Ovary (tissue), 3 donors: ENCODE results near the gene MVP.

Experiments
- POLR2A ChIP-seq: fragments of 450-650 bp; IDR thresholded peaks from one replicate; pipeline ENCODE4 v1.6.1; 2017; ENCODE audit warnings: antibody characterized with exemption, mild to moderate bottlenecking, moderate library complexity
- TF ChIP-seq, protein P1 (sequence below), 3 donors: fragments of 450-650 bp in 2 of 3; fragments of 200-600 bp in 1 of 3; IDR thresholded peaks; one replicate each; pipeline versions ENCODE4 v1.5.1 to v1.8.0; 2016 to 2022; ENCODE audit warnings: antibody characterized with exemption in 3 of 3, mild to moderate bottlenecking in 1 of 3
- donor health status: DM: no; HTN: no; CAD: no.

DNA sequence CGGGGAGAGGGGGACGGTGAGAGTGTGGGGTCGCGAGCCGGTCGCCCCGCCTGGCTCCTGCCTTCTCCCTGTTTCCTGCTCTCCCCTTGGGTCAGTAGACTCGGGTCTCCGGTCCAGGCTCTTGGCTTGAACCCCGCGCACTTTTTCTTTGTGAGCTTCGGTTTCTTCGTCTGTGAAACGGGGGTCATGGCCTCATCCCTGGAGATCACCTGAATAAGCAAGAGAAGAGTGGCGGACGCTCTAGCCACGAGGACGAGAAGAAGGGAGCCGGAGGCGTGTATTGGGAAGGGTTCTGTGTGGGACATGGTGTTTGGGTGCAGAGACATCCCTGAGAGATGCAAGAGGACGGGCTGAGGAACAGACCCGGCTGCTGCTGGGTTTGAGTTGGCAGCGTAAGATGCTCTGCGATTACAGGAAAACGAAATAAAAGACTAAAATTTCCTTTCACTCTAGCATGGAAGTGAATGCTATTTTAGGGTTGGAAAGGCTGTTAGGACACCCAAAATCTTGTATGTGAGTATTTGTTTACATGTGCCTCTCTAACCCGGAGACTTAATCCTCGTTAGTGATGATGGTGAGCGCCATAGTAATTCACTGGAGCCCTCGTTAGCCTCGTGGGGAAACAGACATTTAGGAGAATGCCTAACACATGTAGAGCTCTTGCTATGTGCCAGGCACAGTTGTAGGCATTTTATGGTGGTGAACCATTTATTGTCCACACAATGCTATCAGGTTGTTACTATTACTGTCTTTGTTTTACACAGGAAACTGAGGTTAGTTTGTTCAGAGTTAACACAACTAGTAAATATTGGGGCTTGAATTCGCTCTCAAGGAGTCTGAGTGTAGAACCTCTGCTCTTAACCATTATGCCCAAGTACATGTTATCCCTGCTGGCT is 29.1 kb upstream of the MVP start:
- TF ChIP-seq, protein P1, sequence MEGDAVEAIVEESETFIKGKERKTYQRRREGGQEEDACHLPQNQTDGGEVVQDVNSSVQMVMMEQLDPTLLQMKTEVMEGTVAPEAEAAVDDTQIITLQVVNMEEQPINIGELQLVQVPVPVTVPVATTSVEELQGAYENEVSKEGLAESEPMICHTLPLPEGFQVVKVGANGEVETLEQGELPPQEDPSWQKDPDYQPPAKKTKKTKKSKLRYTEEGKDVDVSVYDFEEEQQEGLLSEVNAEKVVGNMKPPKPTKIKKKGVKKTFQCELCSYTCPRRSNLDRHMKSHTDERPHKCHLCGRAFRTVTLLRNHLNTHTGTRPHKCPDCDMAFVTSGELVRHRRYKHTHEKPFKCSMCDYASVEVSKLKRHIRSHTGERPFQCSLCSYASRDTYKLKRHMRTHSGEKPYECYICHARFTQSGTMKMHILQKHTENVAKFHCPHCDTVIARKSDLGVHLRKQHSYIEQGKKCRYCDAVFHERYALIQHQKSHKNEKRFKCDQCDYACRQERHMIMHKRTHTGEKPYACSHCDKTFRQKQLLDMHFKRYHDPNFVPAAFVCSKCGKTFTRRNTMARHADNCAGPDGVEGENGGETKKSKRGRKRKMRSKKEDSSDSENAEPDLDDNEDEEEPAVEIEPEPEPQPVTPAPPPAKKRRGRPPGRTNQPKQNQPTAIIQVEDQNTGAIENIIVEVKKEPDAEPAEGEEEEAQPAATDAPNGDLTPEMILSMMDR (IDR thresholded peaks at IDR 0.05): no peak
- TF ChIP-seq POLR2A: no peak
